WTC11 (cell line): Measurements from ENCODE around the gene FNIP1. TPM values are rescaled to one million over a fixed set of nuclear protein-coding genes. Genes with fewer than 3 reads are reported as not detected.

Experiments
- AR ChIP-seq: fragments of 250-450 bp; sonication (Bioruptor Pico); IDR thresholded peaks from 2 replicates; pipeline ENCODE4 v1.9.0; 2021; ENCODE audit warnings: mild to moderate bottlenecking
- ATF1 ChIP-seq: sonication (generic); formaldehyde crosslinking; IDR thresholded peaks from 2 replicates; pipeline ENCODE4 v1.8.1; 2023; ENCODE audit warnings: mild to moderate bottlenecking, moderate library complexity, missing genetic modification reagents
- ETV6 ChIP-seq: sonication (generic); formaldehyde crosslinking; IDR thresholded peaks from 2 replicates; pipeline ENCODE4 v1.8.1; 2022; ENCODE audit warnings: mild to moderate bottlenecking, missing genetic modification reagents
- GRHL2 ChIP-seq: fragments of 250-450 bp; sonication (Bioruptor Pico); IDR thresholded peaks from 2 replicates; pipeline ENCODE4 v1.8.0; 2022; ENCODE audit warnings: mild to moderate bottlenecking, moderate library complexity; ENCODE audit not compliant: insufficient replicate concordance, severe bottlenecking
- MAX ChIP-seq: sonication (generic); formaldehyde crosslinking; IDR thresholded peaks from 2 replicates; pipeline ENCODE4 v1.8.0; 2022; ENCODE audit warnings: mild to moderate bottlenecking, missing genetic modification reagents
- NR2C2 ChIP-seq: sonication (generic); formaldehyde crosslinking; IDR thresholded peaks from 2 replicates; pipeline ENCODE4 v1.8.0; 2022; ENCODE audit warnings: mild to moderate bottlenecking, missing genetic modification reagents
- NR3C1 ChIP-seq: sonication (generic); formaldehyde crosslinking; conservative IDR thresholded peaks from 2 replicates; pipeline ENCODE4 v1.8.1; 2023; ENCODE audit warnings: low read depth, mild to moderate bottlenecking, missing genetic modification reagents
- RELA ChIP-seq: sonication (generic); formaldehyde crosslinking; IDR thresholded peaks from 2 replicates; pipeline ENCODE4 v1.8.1; 2022; ENCODE audit warnings: missing genetic modification reagents, mild to moderate bottlenecking, borderline replicate concordance
- RORB ChIP-seq: fragments of 250-450 bp; sonication (Bioruptor Pico); IDR thresholded peaks from 2 replicates; pipeline ENCODE4 v1.9.0; 2021; ENCODE audit warnings: mild to moderate bottlenecking
- SMAD3 ChIP-seq: sonication (generic); formaldehyde crosslinking; IDR thresholded peaks from 2 replicates; pipeline ENCODE4 v1.8.0; 2022; ENCODE audit warnings: missing genetic modification reagents, mild to moderate bottlenecking, borderline replicate concordance
- SOX15 ChIP-seq: fragments of 250-450 bp; sonication (Bioruptor Pico); IDR thresholded peaks from 2 replicates; pipeline ENCODE4 v1.9.0; 2021; ENCODE audit warnings: mild to moderate bottlenecking
- TP53 ChIP-seq: sonication (generic); formaldehyde crosslinking; IDR thresholded peaks from 2 replicates; pipeline ENCODE4 v1.8.1; 2023; ENCODE audit warnings: mild to moderate bottlenecking, missing genetic modification reagents
- ZBTB21 ChIP-seq: sonication (generic); formaldehyde crosslinking; IDR thresholded peaks from 2 replicates; pipeline ENCODE4 v1.8.1; 2023; ENCODE audit warnings: mild to moderate bottlenecking, missing genetic modification reagents, borderline replicate concordance
- ZBTB43 ChIP-seq: sonication (generic); formaldehyde crosslinking; IDR thresholded peaks from 2 replicates; pipeline ENCODE4 v1.8.1; 2023; ENCODE audit warnings: mild to moderate bottlenecking, missing genetic modification reagents
- ZNF671 ChIP-seq: fragments of 250-450 bp; sonication (Bioruptor Pico); IDR thresholded peaks from 2 replicates; pipeline ENCODE4 v1.8.0; 2021; ENCODE audit warnings: mild to moderate bottlenecking
- total RNA-seq: library from RNA; stranded (reverse); gene quantifications from 3 replicates; pipeline ENCODE4 v1.2.3, GENCODE V29; 2021
- TF ChIP-seq, protein P1 (sequence below): sonication (generic); formaldehyde crosslinking; IDR thresholded peaks from 2 replicates; pipeline ENCODE4 v1.8.1; 2022; ENCODE audit warnings: mild to moderate bottlenecking, missing genetic modification reagents, moderate library complexity, borderline replicate concordance
- TF ChIP-seq, protein P2 (sequence below): fragments of 250-450 bp; sonication (Bioruptor Pico); IDR thresholded peaks from 2 replicates; pipeline ENCODE4 v1.9.0; 2021; ENCODE audit warnings: moderate library complexity, mild to moderate bottlenecking, inconsistent platforms, borderline replicate concordance
- TF ChIP-seq, protein P3 (sequence below): sonication (generic); formaldehyde crosslinking; IDR thresholded peaks from 2 replicates; pipeline ENCODE4 v1.8.1; 2022; ENCODE audit warnings: missing genetic modification reagents, borderline replicate concordance
- TF ChIP-seq, protein P4 (sequence below): fragments of 200-600 bp; IDR thresholded peaks from 2 replicates; pipeline ENCODE4 v1.8.0; 2022; ENCODE audit warnings: antibody characterized with exemption
- TF ChIP-seq, protein P5 (sequence below): sonication (generic); formaldehyde crosslinking; IDR thresholded peaks from 2 replicates; pipeline ENCODE4 v1.8.0; 2022; ENCODE audit warnings: mild to moderate bottlenecking, missing genetic modification reagents
- TF ChIP-seq, protein P6 (sequence below): sonication (generic); formaldehyde crosslinking; IDR thresholded peaks from 2 replicates; pipeline ENCODE4 v1.8.0; 2022; ENCODE audit warnings: mild to moderate bottlenecking, missing genetic modification reagents
- TF ChIP-seq, protein P7 (sequence below): fragments of 250-450 bp; sonication (Bioruptor Pico); IDR thresholded peaks from 2 replicates; pipeline ENCODE4 v1.9.0; 2021; ENCODE audit warnings: mild to moderate bottlenecking

FNIP1 gene
- total RNA-seq, 1 experiment from 2014 or later, result 17.2 TPM

DNA sequence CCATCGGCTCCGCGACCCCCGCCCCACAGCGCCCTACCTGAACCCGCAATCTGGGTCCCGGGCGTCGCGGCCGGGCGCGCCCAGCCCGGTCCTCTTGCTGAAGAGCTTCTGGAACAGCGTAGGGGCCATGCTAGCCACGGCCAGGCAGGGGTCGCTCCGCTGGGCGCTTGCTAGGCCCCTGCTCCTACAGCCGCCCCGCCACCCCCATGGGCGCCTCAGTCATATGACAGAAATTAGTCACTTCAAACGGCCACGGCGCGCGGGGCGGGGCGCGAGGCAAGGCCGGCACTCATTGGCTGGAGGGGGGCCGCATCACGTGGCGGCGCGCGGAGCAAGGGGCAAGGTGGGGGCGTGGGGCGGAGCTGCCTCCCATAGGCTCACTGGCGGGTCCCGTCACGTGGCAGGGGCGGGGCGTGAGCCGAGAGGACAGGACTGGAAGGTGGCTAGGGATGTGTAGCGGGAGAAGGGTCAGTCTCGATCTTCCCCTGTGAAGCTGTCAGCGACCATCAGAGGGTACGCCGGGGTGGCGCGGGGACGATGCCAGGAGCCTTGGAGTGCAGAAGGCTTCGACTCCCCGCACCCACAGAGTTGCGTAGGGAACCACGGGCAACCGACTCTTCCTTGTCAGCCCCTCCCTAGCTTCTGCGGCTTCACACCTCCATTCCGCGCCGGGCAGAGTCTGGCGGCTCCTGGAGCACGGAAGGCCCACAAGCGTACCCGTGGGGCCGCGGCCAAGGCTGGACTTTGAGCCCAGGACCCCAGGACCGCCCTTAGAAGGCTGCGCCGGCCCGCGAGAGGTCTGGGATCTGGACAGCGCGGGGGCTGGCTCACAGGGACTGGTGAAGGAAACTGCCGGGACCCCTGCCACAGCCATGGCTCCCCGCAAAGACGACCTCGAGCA lies at the start of gene FNIP1 (continued):
- TF ChIP-seq, protein P1, sequence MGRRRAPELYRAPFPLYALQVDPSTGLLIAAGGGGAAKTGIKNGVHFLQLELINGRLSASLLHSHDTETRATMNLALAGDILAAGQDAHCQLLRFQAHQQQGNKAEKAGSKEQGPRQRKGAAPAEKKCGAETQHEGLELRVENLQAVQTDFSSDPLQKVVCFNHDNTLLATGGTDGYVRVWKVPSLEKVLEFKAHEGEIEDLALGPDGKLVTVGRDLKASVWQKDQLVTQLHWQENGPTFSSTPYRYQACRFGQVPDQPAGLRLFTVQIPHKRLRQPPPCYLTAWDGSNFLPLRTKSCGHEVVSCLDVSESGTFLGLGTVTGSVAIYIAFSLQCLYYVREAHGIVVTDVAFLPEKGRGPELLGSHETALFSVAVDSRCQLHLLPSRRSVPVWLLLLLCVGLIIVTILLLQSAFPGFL (CRISPR knock-in tag), result no peak
- TF ChIP-seq, protein P2, sequence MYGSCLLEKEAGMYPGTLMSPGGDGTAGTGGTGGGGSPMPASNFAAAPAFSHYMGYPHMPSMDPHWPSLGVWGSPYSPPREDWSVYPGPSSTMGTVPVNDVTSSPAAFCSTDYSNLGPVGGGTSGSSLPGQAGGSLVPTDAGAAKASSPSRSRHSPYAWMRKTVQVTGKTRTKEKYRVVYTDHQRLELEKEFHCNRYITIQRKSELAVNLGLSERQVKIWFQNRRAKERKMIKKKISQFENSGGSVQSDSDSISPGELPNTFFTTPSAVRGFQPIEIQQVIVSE, result no peak
- TF ChIP-seq ETV6 (CRISPR knock-in tag), result peak; percentile 24; the same call in 1 of the 2 replicates
- TF ChIP-seq ZBTB21 (CRISPR knock-in tag), result 0 out of 2 replicates have a peak, but pooled peaks have one; percentile 46
- peak; percentile 95 for TF ChIP-seq MAX (CRISPR knock-in tag)
- TF ChIP-seq GRHL2 (CRISPR knock-in tag), result no peak
- TF ChIP-seq, protein P3, sequence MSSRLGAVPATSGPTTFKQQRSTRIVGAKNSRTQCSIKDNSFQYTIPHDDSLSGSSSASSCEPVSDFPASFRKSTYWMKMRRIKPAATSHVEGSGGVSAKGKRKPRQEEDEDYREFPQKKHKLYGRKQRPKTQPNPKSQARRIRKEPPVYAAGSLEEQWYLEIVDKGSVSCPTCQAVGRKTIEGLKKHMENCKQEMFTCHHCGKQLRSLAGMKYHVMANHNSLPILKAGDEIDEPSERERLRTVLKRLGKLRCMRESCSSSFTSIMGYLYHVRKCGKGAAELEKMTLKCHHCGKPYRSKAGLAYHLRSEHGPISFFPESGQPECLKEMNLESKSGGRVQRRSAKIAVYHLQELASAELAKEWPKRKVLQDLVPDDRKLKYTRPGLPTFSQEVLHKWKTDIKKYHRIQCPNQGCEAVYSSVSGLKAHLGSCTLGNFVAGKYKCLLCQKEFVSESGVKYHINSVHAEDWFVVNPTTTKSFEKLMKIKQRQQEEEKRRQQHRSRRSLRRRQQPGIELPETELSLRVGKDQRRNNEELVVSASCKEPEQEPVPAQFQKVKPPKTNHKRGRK (CRISPR knock-in tag), result no peak
- TF ChIP-seq, protein P4, sequence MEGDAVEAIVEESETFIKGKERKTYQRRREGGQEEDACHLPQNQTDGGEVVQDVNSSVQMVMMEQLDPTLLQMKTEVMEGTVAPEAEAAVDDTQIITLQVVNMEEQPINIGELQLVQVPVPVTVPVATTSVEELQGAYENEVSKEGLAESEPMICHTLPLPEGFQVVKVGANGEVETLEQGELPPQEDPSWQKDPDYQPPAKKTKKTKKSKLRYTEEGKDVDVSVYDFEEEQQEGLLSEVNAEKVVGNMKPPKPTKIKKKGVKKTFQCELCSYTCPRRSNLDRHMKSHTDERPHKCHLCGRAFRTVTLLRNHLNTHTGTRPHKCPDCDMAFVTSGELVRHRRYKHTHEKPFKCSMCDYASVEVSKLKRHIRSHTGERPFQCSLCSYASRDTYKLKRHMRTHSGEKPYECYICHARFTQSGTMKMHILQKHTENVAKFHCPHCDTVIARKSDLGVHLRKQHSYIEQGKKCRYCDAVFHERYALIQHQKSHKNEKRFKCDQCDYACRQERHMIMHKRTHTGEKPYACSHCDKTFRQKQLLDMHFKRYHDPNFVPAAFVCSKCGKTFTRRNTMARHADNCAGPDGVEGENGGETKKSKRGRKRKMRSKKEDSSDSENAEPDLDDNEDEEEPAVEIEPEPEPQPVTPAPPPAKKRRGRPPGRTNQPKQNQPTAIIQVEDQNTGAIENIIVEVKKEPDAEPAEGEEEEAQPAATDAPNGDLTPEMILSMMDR, result no peak
- peak; percentile 40; the same call in 1 of the 2 replicates for TF ChIP-seq TP53 (CRISPR knock-in tag)
- TF ChIP-seq NR3C1 (CRISPR knock-in tag), result no peak
- no peak for TF ChIP-seq ZBTB43 (CRISPR knock-in tag)
- TF ChIP-seq, protein P5, sequence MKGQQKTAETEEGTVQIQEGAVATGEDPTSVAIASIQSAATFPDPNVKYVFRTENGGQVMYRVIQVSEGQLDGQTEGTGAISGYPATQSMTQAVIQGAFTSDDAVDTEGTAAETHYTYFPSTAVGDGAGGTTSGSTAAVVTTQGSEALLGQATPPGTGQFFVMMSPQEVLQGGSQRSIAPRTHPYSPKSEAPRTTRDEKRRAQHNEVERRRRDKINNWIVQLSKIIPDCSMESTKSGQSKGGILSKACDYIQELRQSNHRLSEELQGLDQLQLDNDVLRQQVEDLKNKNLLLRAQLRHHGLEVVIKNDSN (CRISPR knock-in tag), result peak; percentile 99
- TF ChIP-seq RORB (CRISPR knock-in tag), result no peak
- TF ChIP-seq ZNF671 (CRISPR knock-in tag), result no peak
- no peak for TF ChIP-seq SOX15 (CRISPR knock-in tag)
- no peak for TF ChIP-seq RELA (CRISPR knock-in tag)
- TF ChIP-seq, protein P6, sequence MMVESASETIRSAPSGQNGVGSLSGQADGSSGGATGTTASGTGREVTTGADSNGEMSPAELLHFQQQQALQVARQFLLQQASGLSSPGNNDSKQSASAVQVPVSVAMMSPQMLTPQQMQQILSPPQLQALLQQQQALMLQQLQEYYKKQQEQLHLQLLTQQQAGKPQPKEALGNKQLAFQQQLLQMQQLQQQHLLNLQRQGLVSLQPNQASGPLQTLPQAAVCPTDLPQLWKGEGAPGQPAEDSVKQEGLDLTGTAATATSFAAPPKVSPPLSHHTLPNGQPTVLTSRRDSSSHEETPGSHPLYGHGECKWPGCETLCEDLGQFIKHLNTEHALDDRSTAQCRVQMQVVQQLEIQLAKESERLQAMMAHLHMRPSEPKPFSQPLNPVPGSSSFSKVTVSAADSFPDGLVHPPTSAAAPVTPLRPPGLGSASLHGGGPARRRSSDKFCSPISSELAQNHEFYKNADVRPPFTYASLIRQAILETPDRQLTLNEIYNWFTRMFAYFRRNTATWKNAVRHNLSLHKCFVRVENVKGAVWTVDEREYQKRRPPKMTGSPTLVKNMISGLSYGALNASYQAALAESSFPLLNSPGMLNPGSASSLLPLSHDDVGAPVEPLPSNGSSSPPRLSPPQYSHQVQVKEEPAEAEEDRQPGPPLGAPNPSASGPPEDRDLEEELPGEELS (CRISPR knock-in tag), result 0 out of 2 replicates have a peak, but pooled peaks have one; percentile 34
- TF ChIP-seq, protein P7, sequence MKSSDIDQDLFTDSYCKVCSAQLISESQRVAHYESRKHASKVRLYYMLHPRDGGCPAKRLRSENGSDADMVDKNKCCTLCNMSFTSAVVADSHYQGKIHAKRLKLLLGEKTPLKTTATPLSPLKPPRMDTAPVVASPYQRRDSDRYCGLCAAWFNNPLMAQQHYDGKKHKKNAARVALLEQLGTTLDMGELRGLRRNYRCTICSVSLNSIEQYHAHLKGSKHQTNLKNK (CRISPR knock-in tag), result no peak
- TF ChIP-seq SMAD3, result no peak
- no peak for TF ChIP-seq ATF1 (CRISPR knock-in tag)
- no peak for TF ChIP-seq AR (CRISPR knock-in tag)
- no peak for TF ChIP-seq NR2C2 (CRISPR knock-in tag)
